Panc1 (cell line): ENCODE results near the gene MRPS7. TPM values are rescaled to one million over a fixed set of nuclear protein-coding genes. Genes with fewer than 3 reads are reported as not detected.

Experiments used
- total RNA-seq: library from RNA; stranded (reverse); gene quantifications from one replicate; pipeline ENCODE4 v1.2.1, GENCODE V29; 2021; ENCODE audit not compliant: unreplicated experiment

The MRPS7 gene
- total RNA-seq, 1 experiment from 2014 or later = 85.0 TPM

Other genes with a start within 250 kb of the MRPS7 start
- 55.2 TPM for gene MRPL58, start 249.2 kb upstream of the MRPS7 start, total RNA-seq
- 413 TPM for gene ATP5PD, start 214.9 kb upstream of the MRPS7 start, total RNA-seq
- gene KCTD2, start 214.7 kb upstream of the MRPS7 start, total RNA-seq = 34.9 TPM
- gene SLC16A5, start 173.9 kb upstream of the MRPS7 start, total RNA-seq = 46.6 TPM
- 48.7 TPM for gene ARMC7, start 151.9 kb upstream of the MRPS7 start, total RNA-seq
- 63.4 TPM for gene NT5C, start 130.1 kb upstream of the MRPS7 start, total RNA-seq
- 448 TPM for gene JPT1, start 107.4 kb upstream of the MRPS7 start, total RNA-seq
- 616 TPM for gene SUMO2, start 78.9 kb upstream of the MRPS7 start, total RNA-seq
- gene NUP85, start 56.2 kb upstream of the MRPS7 start, total RNA-seq = 141 TPM
- 61.6 TPM for gene GGA3, start 273 bp upstream of the MRPS7 start, total RNA-seq
- 34.4 TPM for gene MIF4GD, start 9.4 kb downstream of the MRPS7 start, total RNA-seq
- 29.0 TPM for gene SLC25A19, start 27.6 kb downstream of the MRPS7 start, total RNA-seq
- 148 TPM for gene GRB2, start 143.8 kb downstream of the MRPS7 start, total RNA-seq
- gene TMEM94, start 194.8 kb downstream of the MRPS7 start, total RNA-seq = 129 TPM